OCI-LY7 (cell line): ENCODE data around the gene LIN37. TPM values are rescaled to one million over a fixed set of nuclear protein-coding genes. Genes with fewer than 3 reads are reported as not detected.

ENCODE experiments used
- BruUV-seq: library from RNA; stranded (reverse); fragments of 400-500 nt; replicated peaks from 2 replicates; lab custom pipeline; 2021; lab: Mats Ljungman, UMichigan
- CTCF ChIA-PET: fragments of 300-600 bp; sonication (Branson Sonifier 250); formaldehyde crosslinking; loops from one replicate; lab custom pipeline; 2022; ENCODE audit warnings: antibody characterized with exemption; ENCODE audit not compliant: unreplicated experiment; lab: Charles Lee
- POLR2A ChIA-PET: fragments of 300-600 bp; sonication (Branson Sonifier 250); formaldehyde crosslinking; loops from one replicate; lab custom pipeline; 2022; ENCODE audit warnings: antibody characterized with exemption; lab: Charles Lee
- DNase-seq: peaks from one replicate; pipeline ENCODE4 v3.0.0-alpha.2; 2015; ENCODE audit warnings: low spot score
- H2AFZ ChIP-seq: fragments of 200-600 bp; sonication (generic), shearing (Covaris generic); 2 replicates; pipeline ENCODE4 v1.6.1; 2014; ENCODE audit warnings: mild to moderate bottlenecking, antibody characterized with exemption, low read length, moderate library complexity
- H3K27ac ChIP-seq: fragments of 200-600 bp; sonication (generic); 2 replicates; pipeline ENCODE4 v1.5.1; 2014; ENCODE audit warnings: mixed run types, low read depth, mild to moderate bottlenecking, moderate library complexity, low read length, inconsistent platforms; ENCODE audit not compliant: poor library complexity, severe bottlenecking
- H3K36me3 ChIP-seq: fragments of 200-600 bp; sonication (generic); 2 replicates; pipeline ENCODE4 v1.6.1; 2014; ENCODE audit warnings: mild to moderate bottlenecking, antibody characterized with exemption, low read length, moderate library complexity, mixed read lengths; ENCODE audit not compliant: insufficient read depth
- H3K4me1 ChIP-seq: fragments of 200-600 bp; sonication (generic); 2 replicates; pipeline ENCODE4 v1.5.1; 2014; ENCODE audit warnings: mild to moderate bottlenecking, low read length; ENCODE audit not compliant: insufficient read depth, poor library complexity, severe bottlenecking
- H3K4me2 ChIP-seq: fragments of 200-600 bp; sonication (generic); 2 replicates; pipeline ENCODE4 v1.6.1; 2014; ENCODE audit warnings: mild to moderate bottlenecking, low read length
- H3K4me3 ChIP-seq: fragments of 200-600 bp; sonication (generic); 2 replicates; pipeline ENCODE4 v1.5.1; 2014; ENCODE audit warnings: mild to moderate bottlenecking, low read depth, low read length; ENCODE audit not compliant: poor library complexity, severe bottlenecking
- H3K79me2 ChIP-seq: fragments of 200-600 bp; sonication (generic); 2 replicates; pipeline ENCODE4 v1.6.1; 2016; ENCODE audit warnings: low read depth, mild to moderate bottlenecking, low read length, moderate library complexity, mixed read lengths; ENCODE audit not compliant: insufficient read depth
- H3K9me2 ChIP-seq: fragments of 200-600 bp; sonication (generic); 2 replicates; pipeline ENCODE4 v1.6.1; 2016; ENCODE audit warnings: mild to moderate bottlenecking, low read length, mixed read lengths; ENCODE audit not compliant: insufficient read depth
- H3K9me3 ChIP-seq: fragments of 200-600 bp; sonication (generic); 2 replicates; pipeline ENCODE4 v1.6.1; 2014; ENCODE audit warnings: mild to moderate bottlenecking, mixed run types, low read length, mixed read lengths
- H4K20me1 ChIP-seq: fragments of 200-600 bp; sonication (generic); 2 replicates; pipeline ENCODE4 v1.6.1; 2014; ENCODE audit warnings: mild to moderate bottlenecking, antibody characterized with exemption, low read length, moderate library complexity, mixed read lengths; ENCODE audit not compliant: insufficient read depth
- EZH2phosphoT487 ChIP-seq: fragments of 200-600 bp; sonication (generic); IDR thresholded peaks from 2 replicates; pipeline ENCODE4 v1.6.1; 2018; ENCODE audit warnings: low read depth, borderline replicate concordance, mild to moderate bottlenecking, mixed run types, antibody characterized with exemption, low read length, moderate library complexity, mixed read lengths
- intact Hi-C: fragments of 100-400 bp; cut with micrococcal nuclease; formaldehyde crosslinking; loops from one replicate; pipeline ENCODE4 v1.10.0; 2022; ENCODE audit not compliant: unreplicated experiment
- total RNA-seq, 2 experiments: library from RNA; depleted of rRNA in 1 of 2; stranded (reverse); fragments of >200 nt in 1 of 2; shearing (Covaris generic) in 1 of 2; gene quantifications; 2 replicates each; pipeline ENCODE4 v1.2.3, GENCODE V29; 2014 to 2022
- TF ChIP-seq, protein P1 (sequence below): fragments of 200-600 bp; sonication (generic); conservative IDR thresholded peaks from 2 replicates; pipeline ENCODE4 v1.5.1; 2014; ENCODE audit warnings: mild to moderate bottlenecking, antibody characterized with exemption, low read length, moderate library complexity, mixed read lengths

The LIN37 gene
- total RNA-seq, 2 experiments from 2014 or later: 11.6 to 11.7 TPM

DNA sequence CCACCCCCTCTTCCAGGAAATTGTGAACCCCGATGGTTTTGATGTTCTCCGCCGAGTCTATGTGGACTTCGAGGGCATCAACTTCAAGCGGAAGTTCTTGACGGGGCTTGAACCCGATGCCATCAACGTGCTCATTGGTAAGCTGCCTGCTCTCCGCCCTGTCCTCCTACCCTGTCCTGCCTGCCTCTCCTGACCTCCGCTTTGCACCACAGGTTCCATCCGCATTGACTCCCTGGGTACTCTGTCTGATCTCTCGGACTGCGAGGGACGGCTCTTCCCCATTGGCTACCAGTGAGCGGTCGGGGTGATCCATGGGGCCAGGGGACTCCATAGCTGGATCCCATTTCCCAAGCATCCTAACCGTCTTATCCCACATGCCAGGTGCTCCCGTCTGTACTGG, 18.1 kb upstream of the LIN37 start:
- intact Hi-C loops: no loop called here
- H3K79me2 ChIP-seq: no peaks in the 10 kb centered on the region
- H4K20me1 ChIP-seq: no peaks in the 10 kb centered on the region
- no TSS peak for BruUV-seq
- no peak overlapping the region for H3K27ac ChIP-seq
- H3K4me3 ChIP-seq: no peak overlapping the region
- no peak overlapping the region for H3K4me2 ChIP-seq
- no peak for DNase-seq
- POLR2A ChIA-PET: no interaction called here
- H3K4me1 ChIP-seq: no peaks in the 10 kb centered on the region
- TF ChIP-seq, protein P1, sequence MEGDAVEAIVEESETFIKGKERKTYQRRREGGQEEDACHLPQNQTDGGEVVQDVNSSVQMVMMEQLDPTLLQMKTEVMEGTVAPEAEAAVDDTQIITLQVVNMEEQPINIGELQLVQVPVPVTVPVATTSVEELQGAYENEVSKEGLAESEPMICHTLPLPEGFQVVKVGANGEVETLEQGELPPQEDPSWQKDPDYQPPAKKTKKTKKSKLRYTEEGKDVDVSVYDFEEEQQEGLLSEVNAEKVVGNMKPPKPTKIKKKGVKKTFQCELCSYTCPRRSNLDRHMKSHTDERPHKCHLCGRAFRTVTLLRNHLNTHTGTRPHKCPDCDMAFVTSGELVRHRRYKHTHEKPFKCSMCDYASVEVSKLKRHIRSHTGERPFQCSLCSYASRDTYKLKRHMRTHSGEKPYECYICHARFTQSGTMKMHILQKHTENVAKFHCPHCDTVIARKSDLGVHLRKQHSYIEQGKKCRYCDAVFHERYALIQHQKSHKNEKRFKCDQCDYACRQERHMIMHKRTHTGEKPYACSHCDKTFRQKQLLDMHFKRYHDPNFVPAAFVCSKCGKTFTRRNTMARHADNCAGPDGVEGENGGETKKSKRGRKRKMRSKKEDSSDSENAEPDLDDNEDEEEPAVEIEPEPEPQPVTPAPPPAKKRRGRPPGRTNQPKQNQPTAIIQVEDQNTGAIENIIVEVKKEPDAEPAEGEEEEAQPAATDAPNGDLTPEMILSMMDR: no peak
- no peak for TF ChIP-seq EZH2phosphoT487
- H3K9me2 ChIP-seq: no peaks in the 10 kb centered on the region
- no peak overlapping the region for H2AFZ ChIP-seq
- CTCF ChIA-PET: no interaction called here
- peaks cover 96% of the 10 kb centered on the region for H3K36me3 ChIP-seq
- no peaks in the 10 kb centered on the region for H3K9me3 ChIP-seq

DNA sequence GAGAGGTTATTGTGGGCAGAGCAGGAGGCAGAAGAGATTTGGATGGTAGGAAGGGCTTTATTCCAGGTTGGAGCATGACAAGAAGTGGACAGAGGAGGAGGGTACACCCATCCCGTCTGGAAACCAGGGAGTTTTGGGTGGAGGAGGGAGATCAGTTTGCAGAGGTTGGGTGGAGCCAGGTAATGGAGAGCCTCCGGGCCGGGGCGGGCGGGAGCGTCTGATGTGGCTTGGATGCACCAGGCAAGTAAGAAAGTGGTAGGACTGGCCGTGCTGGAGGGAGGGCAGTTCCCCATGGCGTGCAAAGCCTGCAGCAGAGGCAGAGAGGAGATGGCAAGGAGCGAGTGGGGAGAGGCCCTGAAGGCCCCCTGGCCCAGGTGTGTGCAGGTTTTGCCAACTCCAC, 17.0 kb upstream of the LIN37 start:
- POLR2A ChIA-PET: no interaction called here
- H3K27ac ChIP-seq: no peak overlapping the region
- no peaks in the 10 kb centered on the region for H3K4me1 ChIP-seq
- CTCF ChIA-PET: no interaction called here
- H3K9me2 ChIP-seq: no peaks in the 10 kb centered on the region
- no peak overlapping the region for H3K4me2 ChIP-seq
- H3K4me3 ChIP-seq: no peak overlapping the region
- no peaks in the 10 kb centered on the region for H4K20me1 ChIP-seq
- peaks cover 96% of the 10 kb centered on the region for H3K36me3 ChIP-seq
- no peak overlapping the region for H2AFZ ChIP-seq
- intact Hi-C loops: no loop called here
- H3K79me2 ChIP-seq: no peaks in the 10 kb centered on the region
- BruUV-seq: no TSS peak
- no peak for DNase-seq
- no peaks in the 10 kb centered on the region for H3K9me3 ChIP-seq
- no peak for TF ChIP-seq EZH2phosphoT487
- TF ChIP-seq, protein P1: no peak

DNA sequence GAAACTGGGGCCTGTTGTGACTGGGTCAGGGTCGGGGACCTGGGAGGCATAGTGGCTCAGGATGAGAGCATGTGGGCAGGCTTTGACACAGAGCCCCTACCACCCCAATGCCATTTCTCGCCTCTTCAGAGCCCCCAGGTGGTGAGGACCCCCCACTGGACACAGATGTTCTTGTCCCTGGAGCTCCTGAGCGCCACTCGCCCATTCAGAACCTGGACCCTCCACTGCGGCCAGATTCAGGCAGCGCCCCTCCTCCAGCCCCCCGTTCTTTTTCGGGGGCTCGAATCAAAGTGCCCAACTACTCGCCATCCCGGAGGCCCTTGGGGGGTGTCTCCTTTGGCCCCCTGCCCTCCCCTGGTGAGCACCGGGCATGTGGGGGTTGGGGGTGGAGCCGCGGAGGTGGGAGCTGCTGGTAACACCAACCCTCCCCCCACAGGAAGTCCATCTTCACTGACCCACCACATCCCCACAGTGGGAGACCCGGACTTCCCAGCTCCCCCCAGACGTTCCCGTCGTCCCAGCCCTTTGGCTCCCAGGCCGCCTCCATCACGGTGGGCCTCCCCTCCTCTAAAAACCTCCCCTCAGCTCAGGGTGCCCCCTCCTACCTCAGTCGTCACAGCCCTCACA, 16.5 kb upstream of the LIN37 start:
- Histone ChIP-seq H2AFZ (no peak overlapping the region), H3K79me2 (no peaks in the 10 kb centered on the region), H3K36me3 (peaks cover 99% of the 10 kb centered on the region), H3K9me3 (no peaks in the 10 kb centered on the region), H3K27ac (no peak overlapping the region), H3K9me2 (no peaks in the 10 kb centered on the region), H3K4me2 (no peak overlapping the region), H4K20me1 (no peaks in the 10 kb centered on the region), H3K4me3 (no peak overlapping the region), H3K4me1 (peaks cover 5% of the 10 kb centered on the region)
- POLR2A ChIA-PET: no interaction called here
- no peak for TF ChIP-seq EZH2phosphoT487
- TF ChIP-seq, protein P1: no peak
- CTCF ChIA-PET: no interaction called here
- DNase-seq: no peak
- no TSS peak for BruUV-seq
- intact Hi-C loops: no loop called here
